Muscle of arm (tissue), 14 donors: Measurements from ENCODE around the gene IDS. TPM values are rescaled to one million over a fixed set of nuclear protein-coding genes. Genes with fewer than 3 reads are reported as not detected.
"Not testable (repeated sequence)": the region's sequence is repeated elsewhere in the genome, so short reads cannot be mapped to it uniquely, and the experiment has no call there.

ENCODE experiments used
- DNase-seq: peaks from one replicate; pipeline ENCODE4 v3.0.0-alpha.2; 2013
- long read RNA-seq, 11 donors: transcript quantifications; one replicate each; lab custom pipeline, GENCODE V29; 2026
- polyA plus RNA-seq, 12 donors: library from polyadenylated mRNA; unstranded; fragments of 120-200 nt; gene quantifications; one replicate each; pipeline ENCODE4 v1.2.1, GENCODE V29; 2013; ENCODE audit not compliant: insufficient read length in 12 of 12

The IDS gene
- 10 to 100 TPM; 23.0 to 54.2 (median 27.9) TPM for polyA plus RNA-seq
- long read RNA-seq, donor 1, full-length matches to known transcripts = 13 of 13 reads
- long read RNA-seq, donor 1, partial matches to known transcripts = 0 of 13 reads
- long read RNA-seq, donor 1, other reads (novel, unspliced or antisense) = 0 of 13 reads
- long read RNA-seq, donor 2, full-length matches to known transcripts = 12 of 12 reads
- long read RNA-seq, donor 2, partial matches to known transcripts = 0 of 12 reads
- long read RNA-seq, donor 2, other reads (novel, unspliced or antisense) = 0 of 12 reads
- long read RNA-seq, donor 3, full-length matches to known transcripts = 4 of 4 reads
- long read RNA-seq, donor 3, partial matches to known transcripts = 0 of 4 reads
- long read RNA-seq, donor 3, other reads (novel, unspliced or antisense) = 0 of 4 reads
- long read RNA-seq, donor 4, full-length matches to known transcripts = 3 of 3 reads
- long read RNA-seq, donor 4, partial matches to known transcripts = 0 of 3 reads
- long read RNA-seq, donor 4, other reads (novel, unspliced or antisense) = 0 of 3 reads
- long read RNA-seq, donor 5, full-length matches to known transcripts = 6 of 6 reads
- long read RNA-seq, donor 5, partial matches to known transcripts = 0 of 6 reads
- long read RNA-seq, donor 5, other reads (novel, unspliced or antisense) = 0 of 6 reads
- long read RNA-seq, donor 6, full-length matches to known transcripts = 5 of 5 reads
- long read RNA-seq, donor 6, partial matches to known transcripts = 0 of 5 reads
- long read RNA-seq, donor 6, other reads (novel, unspliced or antisense) = 0 of 5 reads
- long read RNA-seq, donor 7, full-length matches to known transcripts = 2 of 2 reads
- long read RNA-seq, donor 7, partial matches to known transcripts = 0 of 2 reads
- long read RNA-seq, donor 7, other reads (novel, unspliced or antisense) = 0 of 2 reads
- long read RNA-seq, donor 8, full-length matches to known transcripts = 10 of 10 reads
- long read RNA-seq, donor 8, partial matches to known transcripts = 0 of 10 reads
- long read RNA-seq, donor 8, other reads (novel, unspliced or antisense) = 0 of 10 reads
- long read RNA-seq, donor 9, full-length matches to known transcripts = 4 of 4 reads
- long read RNA-seq, donor 9, partial matches to known transcripts = 0 of 4 reads
- long read RNA-seq, donor 9, other reads (novel, unspliced or antisense) = 0 of 4 reads
- long read RNA-seq, donor 10, full-length matches to known transcripts = 6 of 6 reads
- long read RNA-seq, donor 10, partial matches to known transcripts = 0 of 6 reads
- long read RNA-seq, donor 10, other reads (novel, unspliced or antisense) = 0 of 6 reads
- long read RNA-seq, donor 11, full-length matches to known transcripts = 7 of 7 reads
- long read RNA-seq, donor 11, partial matches to known transcripts = 0 of 7 reads
- long read RNA-seq, donor 11, other reads (novel, unspliced or antisense) = 0 of 7 reads

- peak; percentile 84 for DNase-seq
Observed at GRCh38 chrX:149504915-149505651, at the start of gene IDS. IDS (minus strand) TSS chrX:149505306; CDS start chrX:149505137, 169 bp downstream.

- not testable (repeated sequence) for DNase-seq
Observed at GRCh38 chrX:149551939-149552248, 46.8 kb upstream of the IDS start.

- DNase-seq = not testable (repeated sequence)
Observed at GRCh38 chrX:149551245-149551938, 46.3 kb upstream of the IDS start.

GRCh38 chrX:149550454-149550853 is 45.3 kb upstream of the IDS start:
- not testable (repeated sequence) for DNase-seq

GRCh38 chrX:149549701-149550100 is 44.6 kb upstream of the IDS start, which contains the start of gene HSFX3:
HSFX3 (minus strand) TSS chrX:149549924; CDS start chrX:149549852, 72 bp downstream.
- not testable (repeated sequence) for DNase-seq

GRCh38 chrX:149547782-149548181 is 42.7 kb upstream of the IDS start:
- not testable (repeated sequence) for DNase-seq

- DNase-seq = not testable (repeated sequence)
Observed at GRCh38 chrX:149546962-149547361, 41.9 kb upstream of the IDS start.

- not testable (repeated sequence) for DNase-seq
Observed at GRCh38 chrX:149545545-149546543, 40.7 kb upstream of the IDS start.

- no peak for DNase-seq
Observed at GRCh38 chrX:149541521-149542047, 36.5 kb upstream of the IDS start.

- peak; percentile 87 for DNase-seq
Observed at GRCh38 chrX:149540621-149541520, 35.8 kb upstream of the IDS start, which contains the start of gene EOLA1. EOLA1 (plus strand) TSS chrX:149541012; CDS start chrX:149545631, 4,619 bp downstream.

- DNase-seq = peak; percentile 88
Observed at GRCh38 chrX:149540131-149540620, 35.1 kb upstream of the IDS start.

- DNase-seq = peak; percentile 89
Observed at GRCh38 chrX:149539283-149540130, 34.4 kb upstream of the IDS start.

- DNase-seq = not testable (repeated sequence)
Observed at GRCh38 chrX:149537474-149537873, 32.4 kb upstream of the IDS start.

- not testable (repeated sequence) for DNase-seq
Observed at GRCh38 chrX:149534926-149535602, 30.0 kb upstream of the IDS start.

- not testable (repeated sequence) for DNase-seq
Observed at GRCh38 chrX:149533999-149534398, 28.9 kb upstream of the IDS start.
